ENCODE data around the gene ST3GAL5.

DNA sequence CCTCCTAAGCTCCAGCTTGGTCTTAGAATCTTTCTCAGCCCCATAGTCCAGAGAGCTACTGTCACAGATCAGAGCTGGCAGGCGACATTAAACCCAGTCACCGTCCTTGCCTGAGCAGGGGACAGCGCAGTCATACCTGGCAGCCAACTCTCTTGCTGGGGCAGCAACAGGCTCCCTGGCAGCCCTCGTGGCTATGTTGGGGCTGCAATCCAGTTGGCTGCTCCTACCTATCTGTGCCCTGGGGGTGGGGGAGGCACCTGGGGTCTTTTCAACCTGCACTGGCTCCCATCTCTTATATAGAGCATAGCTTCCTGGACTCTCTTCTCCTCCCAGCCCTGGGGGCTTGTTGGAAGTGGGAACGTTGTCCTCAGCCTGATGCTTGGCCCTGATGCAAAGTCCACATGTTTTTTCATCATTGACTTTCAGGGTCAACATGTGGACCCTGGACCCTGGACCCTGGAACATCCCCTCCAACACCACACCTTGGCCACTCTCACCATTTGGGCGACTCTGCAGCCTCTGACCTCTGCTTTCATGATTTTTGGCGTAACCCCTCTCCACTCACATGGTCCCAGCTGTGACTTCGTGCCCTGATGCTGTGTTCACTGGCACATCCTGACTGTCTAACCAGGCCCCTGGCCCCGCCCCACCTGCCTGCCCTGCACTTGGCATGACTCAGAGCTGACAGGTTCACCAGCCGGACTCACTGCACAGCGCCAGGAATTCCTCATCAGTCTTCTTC is 89.4 kb downstream of the ST3GAL5 start:
- TF ChIP-seq, protein P1, sequence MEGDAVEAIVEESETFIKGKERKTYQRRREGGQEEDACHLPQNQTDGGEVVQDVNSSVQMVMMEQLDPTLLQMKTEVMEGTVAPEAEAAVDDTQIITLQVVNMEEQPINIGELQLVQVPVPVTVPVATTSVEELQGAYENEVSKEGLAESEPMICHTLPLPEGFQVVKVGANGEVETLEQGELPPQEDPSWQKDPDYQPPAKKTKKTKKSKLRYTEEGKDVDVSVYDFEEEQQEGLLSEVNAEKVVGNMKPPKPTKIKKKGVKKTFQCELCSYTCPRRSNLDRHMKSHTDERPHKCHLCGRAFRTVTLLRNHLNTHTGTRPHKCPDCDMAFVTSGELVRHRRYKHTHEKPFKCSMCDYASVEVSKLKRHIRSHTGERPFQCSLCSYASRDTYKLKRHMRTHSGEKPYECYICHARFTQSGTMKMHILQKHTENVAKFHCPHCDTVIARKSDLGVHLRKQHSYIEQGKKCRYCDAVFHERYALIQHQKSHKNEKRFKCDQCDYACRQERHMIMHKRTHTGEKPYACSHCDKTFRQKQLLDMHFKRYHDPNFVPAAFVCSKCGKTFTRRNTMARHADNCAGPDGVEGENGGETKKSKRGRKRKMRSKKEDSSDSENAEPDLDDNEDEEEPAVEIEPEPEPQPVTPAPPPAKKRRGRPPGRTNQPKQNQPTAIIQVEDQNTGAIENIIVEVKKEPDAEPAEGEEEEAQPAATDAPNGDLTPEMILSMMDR (IDR thresholded peaks at IDR 0.05; ENCODE audit: insufficient read depth, low read depth, low read length): no peak
- TF ChIP-seq EZH2 (IDR thresholded peaks at IDR 0.05; ENCODE audit: insufficient read depth, low read length): no peak

Data from astrocyte (in vitro differentiated cells and primary cell).